ENCODE data around the gene LRRK2.
A peak's percentile ranks its signal among the peaks of the same experiment; 100 is the strongest.
"Not testable (repeated sequence)": the region's sequence is repeated elsewhere in the genome, so short reads cannot be mapped to it uniquely, and the experiment has no call there.

Gene LRRK2

GRCh38 chr12:40325349-40325960 lies 100.7 kb downstream of the LRRK2 start:
- DNase-seq, result peak; percentile 61

GRCh38 chr12:40327535-40327934 lies 102.7 kb downstream of the LRRK2 start:
- no peak for DNase-seq

GRCh38 chr12:40330180-40330579 lies 105.4 kb downstream of the LRRK2 start:
- no peak for DNase-seq

- no peak for DNase-seq
Measured at GRCh38 chr12:40331886-40332285, 107.1 kb downstream of the LRRK2 start.

- DNase-seq, result no peak
Measured at GRCh38 chr12:40335991-40336390, 111.2 kb downstream of the LRRK2 start.

- no peak for DNase-seq
Measured at GRCh38 chr12:40336573-40337199, 111.9 kb downstream of the LRRK2 start.

- DNase-seq, result no peak
Measured at GRCh38 chr12:40338071-40338470, 113.3 kb downstream of the LRRK2 start.

GRCh38 chr12:40338621-40339020 lies 113.8 kb downstream of the LRRK2 start:
- no peak for DNase-seq

- no peak for DNase-seq
Measured at GRCh38 chr12:40342010-40342409, 117.2 kb downstream of the LRRK2 start.

- DNase-seq, result no peak
Measured at GRCh38 chr12:40343124-40343523, 118.3 kb downstream of the LRRK2 start.

- DNase-seq, result no peak
Measured at GRCh38 chr12:40344312-40344711, 119.5 kb downstream of the LRRK2 start.

GRCh38 chr12:40351976-40352375 lies 127.2 kb downstream of the LRRK2 start:
- no peak for DNase-seq

- DNase-seq, result no peak
Measured at GRCh38 chr12:40375076-40375475, 150.3 kb downstream of the LRRK2 start.

- DNase-seq, result no peak
Measured at GRCh38 chr12:40376533-40377267, 151.9 kb downstream of the LRRK2 start.

- no peak for DNase-seq
Measured at GRCh38 chr12:40378691-40379090, 153.9 kb downstream of the LRRK2 start.

GRCh38 chr12:40382217-40382616 lies 157.4 kb downstream of the LRRK2 start:
- no peak for DNase-seq

GRCh38 chr12:40387279-40387678 lies 162.5 kb downstream of the LRRK2 start:
- DNase-seq, result not testable (repeated sequence)

- no peak for DNase-seq
Measured at GRCh38 chr12:40390980-40391379, 166.2 kb downstream of the LRRK2 start.

GRCh38 chr12:40393026-40393425 lies 168.2 kb downstream of the LRRK2 start:
- DNase-seq, result no peak

GRCh38 chr12:40399656-40400055 lies 174.9 kb downstream of the LRRK2 start:
- no peak for DNase-seq

- no peak for DNase-seq
Measured at GRCh38 chr12:40405419-40405818, 180.6 kb downstream of the LRRK2 start.
